Activated naive CD8-positive, alpha-beta T cell treated with anti-CD3 and anti-CD28 coated beads, Interleukin-2, amount 50 U/mL, for 24 hours (primary cell): Measurements from ENCODE around the gene GLI2.

ENCODE experiments used
- ATAC-seq: fragments of 150-1000 bp; cut with Tn5 transposase; one replicate; pipeline ENCODE4 v1.10.0; 2021
- DNase-seq: peaks from one replicate; pipeline ENCODE4 v3.0.0; 2021
- H3K27ac Mint-ChIP-seq: one replicate; pipeline ENCODE4 v1.8.0; 2021; ENCODE audit warnings: mild to moderate bottlenecking, mixed read lengths
- H3K27me3 Mint-ChIP-seq: one replicate; pipeline ENCODE4 v1.8.0; 2021; ENCODE audit warnings: mixed read lengths
- H3K36me3 Mint-ChIP-seq: one replicate; pipeline ENCODE4 v1.8.0; 2021; ENCODE audit warnings: low read depth, mixed read lengths
- H3K4me1 Mint-ChIP-seq: one replicate; pipeline ENCODE4 v1.8.0; 2021; ENCODE audit warnings: mixed read lengths
- H3K4me3 Mint-ChIP-seq: one replicate; pipeline ENCODE4 v1.8.0; 2021; ENCODE audit warnings: mild to moderate bottlenecking, moderate library complexity, mixed read lengths
- H3K9me3 Mint-ChIP-seq: one replicate; pipeline ENCODE4 v1.8.0; 2021; ENCODE audit warnings: mixed read lengths

The GLI2 gene

DNA sequence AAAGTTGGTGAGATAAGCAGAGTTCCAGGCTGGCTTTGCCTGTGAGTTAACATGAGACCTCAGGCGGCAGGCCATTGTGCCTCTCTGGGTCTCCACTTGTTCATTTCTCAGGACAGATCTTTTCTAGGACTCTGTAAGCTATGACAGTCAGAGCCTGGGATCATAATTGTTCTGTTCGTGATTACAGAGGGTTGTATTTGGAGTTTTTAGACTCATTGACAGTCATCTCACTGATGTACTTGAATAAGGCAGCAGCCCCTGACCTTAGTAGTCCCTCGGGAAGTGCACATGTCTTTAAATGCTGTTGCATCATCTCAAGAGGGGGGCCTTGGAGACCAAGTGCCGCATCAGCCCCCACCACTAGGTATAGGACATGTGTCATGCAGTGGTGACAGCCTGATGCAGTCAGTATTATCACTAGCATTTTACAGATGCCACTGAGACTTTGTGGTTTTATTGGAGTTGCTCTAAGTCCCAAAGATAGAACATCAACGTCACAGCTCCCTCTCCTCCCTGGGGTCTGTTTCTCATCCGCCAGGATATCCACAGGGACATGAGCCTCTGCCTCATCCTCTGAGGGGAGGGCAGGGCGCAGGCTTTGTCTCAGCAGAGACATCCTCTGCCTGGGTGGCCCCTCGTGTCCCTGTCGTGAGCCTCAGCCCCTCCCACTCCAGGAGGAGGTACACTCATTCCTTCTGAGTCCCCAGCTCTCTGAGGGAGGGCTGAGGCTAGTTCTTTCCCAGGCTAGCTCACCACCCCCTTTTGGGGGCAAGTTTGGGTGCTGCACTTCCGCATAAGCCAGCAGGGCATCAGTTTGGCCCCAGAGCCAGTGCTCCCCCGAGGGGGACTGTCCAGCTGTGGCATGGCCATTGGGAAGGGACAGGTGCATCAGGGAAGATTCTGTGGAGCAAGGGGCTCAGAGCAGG is 14.1 kb downstream of the GLI2 start:
- no peaks in the 10 kb centered on the region for H3K4me1 Mint-ChIP-seq
- no peak overlapping the region for H3K27ac Mint-ChIP-seq
- ATAC-seq (no peak), DNase-seq (no peak)
- H3K36me3 Mint-ChIP-seq, result no peaks in the 10 kb centered on the region
- peaks cover 6% of the 10 kb centered on the region for H3K27me3 Mint-ChIP-seq
- no peaks in the 10 kb centered on the region for H3K9me3 Mint-ChIP-seq
- H3K4me3 Mint-ChIP-seq, result no peak overlapping the region

DNA sequence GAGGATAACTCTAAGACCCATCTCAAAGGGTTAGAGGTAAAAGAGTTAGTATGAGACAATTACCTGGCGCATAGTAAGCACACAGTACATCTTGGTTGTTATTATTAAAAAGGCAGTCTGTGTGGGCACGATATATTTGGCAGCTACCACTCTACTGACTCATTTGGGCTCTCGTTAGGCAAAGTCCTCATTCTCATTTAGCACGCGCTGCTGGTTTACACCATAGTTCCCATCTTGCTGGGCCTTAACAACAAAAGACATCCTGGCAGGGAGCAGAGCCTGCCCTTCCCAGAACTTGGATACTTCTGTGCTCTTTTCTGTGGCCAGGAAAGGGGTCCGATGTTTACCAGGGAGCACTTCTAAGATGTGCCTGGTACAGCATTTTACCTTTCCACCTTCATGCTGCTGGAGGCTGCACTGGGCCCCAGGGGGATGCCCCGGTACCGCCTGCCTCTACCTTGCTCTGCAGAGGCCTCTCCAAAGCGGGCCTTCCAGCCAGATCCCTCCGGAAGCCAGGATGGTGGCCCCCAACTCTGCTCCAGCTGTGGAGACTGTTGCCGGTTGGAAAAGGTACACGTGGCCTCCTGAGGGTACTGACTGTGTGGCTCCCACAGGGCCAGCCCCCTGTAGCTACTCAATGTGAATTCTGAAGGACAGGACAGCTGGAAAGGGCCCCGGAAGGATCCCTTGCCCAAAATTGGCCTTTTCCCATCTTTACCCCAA is 15.0 kb downstream of the GLI2 start:
- Mint-ChIP-seq H3K4me3 (no peak overlapping the region), H3K36me3 (no peaks in the 10 kb centered on the region), H3K9me3 (no peaks in the 10 kb centered on the region), H3K27me3 (peaks cover 4% of the 10 kb centered on the region), H3K4me1 (no peaks in the 10 kb centered on the region), H3K27ac (no peak overlapping the region)
- no peak for DNase-seq
- no peak for ATAC-seq

DNA sequence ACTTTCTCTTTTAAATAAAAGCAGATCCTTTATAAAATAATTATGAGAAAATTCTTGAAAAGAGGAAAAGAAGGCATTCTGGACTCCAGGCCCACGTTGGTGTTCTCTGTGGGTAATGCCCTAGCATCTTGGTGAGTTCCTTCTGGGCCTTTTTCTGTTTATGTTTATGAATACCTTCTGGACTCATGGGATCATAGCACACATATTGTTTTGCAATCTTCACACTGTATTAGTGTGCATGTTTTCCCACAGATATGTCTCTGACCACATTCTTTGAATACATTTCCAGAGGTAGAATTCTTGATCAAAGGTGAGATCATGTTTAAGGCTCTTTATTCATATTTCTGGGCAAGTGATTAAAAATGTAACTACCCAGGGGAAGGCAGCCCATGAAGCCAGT is 15.9 kb downstream of the GLI2 start:
- H3K27ac Mint-ChIP-seq, result no peak overlapping the region
- no peaks in the 10 kb centered on the region for H3K9me3 Mint-ChIP-seq
- no peaks in the 10 kb centered on the region for H3K4me1 Mint-ChIP-seq
- H3K4me3 Mint-ChIP-seq, result no peak overlapping the region
- H3K27me3 Mint-ChIP-seq, result peaks cover 4% of the 10 kb centered on the region
- DNase-seq (no peak), ATAC-seq (no peak)
- H3K36me3 Mint-ChIP-seq, result no peaks in the 10 kb centered on the region

DNA sequence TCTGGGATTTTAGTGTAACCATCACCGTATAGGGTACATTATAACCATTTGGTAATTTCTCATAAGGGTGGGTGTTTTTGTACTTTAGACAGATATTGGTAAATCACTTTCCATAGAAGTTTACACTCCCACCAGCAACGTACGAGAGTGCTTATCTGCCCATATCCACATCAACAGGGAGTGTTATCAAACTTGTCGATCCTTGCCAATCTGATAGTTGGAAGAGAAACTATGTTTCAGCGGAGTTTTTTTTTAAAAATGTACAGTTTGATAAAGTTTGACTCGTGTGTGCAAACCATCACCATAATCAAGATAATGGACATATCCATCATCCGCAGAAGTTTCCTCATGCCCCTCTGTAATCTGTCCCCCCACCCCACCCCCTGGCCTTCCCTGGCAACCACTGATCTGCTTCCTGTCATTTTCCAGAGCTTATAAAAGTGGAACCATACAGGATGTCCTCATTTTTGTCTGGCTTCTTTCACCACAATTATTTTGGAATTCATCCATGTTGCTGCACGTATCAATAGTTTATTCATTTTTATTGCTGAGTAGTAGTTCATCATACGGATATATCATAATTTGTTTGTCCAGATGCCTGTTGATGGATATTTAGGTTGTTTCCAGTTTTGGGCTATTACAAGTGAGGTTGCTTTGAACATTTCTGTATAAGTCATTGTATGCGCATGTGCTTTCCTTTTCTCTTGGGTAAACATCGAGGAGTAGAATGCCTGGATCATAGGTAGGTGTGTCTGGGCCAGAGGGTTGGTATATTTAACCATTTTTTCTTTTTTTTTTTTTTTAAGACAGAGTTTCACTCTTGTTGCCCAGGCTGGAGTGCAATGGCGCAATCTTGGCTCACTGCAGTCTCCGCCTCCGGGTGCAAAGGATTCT is 18.6 kb downstream of the GLI2 start:
- no peak overlapping the region for H3K27ac Mint-ChIP-seq
- H3K9me3 Mint-ChIP-seq, result no peaks in the 10 kb centered on the region
- no peaks in the 10 kb centered on the region for H3K36me3 Mint-ChIP-seq
- H3K4me3 Mint-ChIP-seq, result no peak overlapping the region
- DNase-seq, result no peak
- ATAC-seq, result no peak
- H3K27me3 Mint-ChIP-seq, result peaks cover 8% of the 10 kb centered on the region
- no peaks in the 10 kb centered on the region for H3K4me1 Mint-ChIP-seq

DNA sequence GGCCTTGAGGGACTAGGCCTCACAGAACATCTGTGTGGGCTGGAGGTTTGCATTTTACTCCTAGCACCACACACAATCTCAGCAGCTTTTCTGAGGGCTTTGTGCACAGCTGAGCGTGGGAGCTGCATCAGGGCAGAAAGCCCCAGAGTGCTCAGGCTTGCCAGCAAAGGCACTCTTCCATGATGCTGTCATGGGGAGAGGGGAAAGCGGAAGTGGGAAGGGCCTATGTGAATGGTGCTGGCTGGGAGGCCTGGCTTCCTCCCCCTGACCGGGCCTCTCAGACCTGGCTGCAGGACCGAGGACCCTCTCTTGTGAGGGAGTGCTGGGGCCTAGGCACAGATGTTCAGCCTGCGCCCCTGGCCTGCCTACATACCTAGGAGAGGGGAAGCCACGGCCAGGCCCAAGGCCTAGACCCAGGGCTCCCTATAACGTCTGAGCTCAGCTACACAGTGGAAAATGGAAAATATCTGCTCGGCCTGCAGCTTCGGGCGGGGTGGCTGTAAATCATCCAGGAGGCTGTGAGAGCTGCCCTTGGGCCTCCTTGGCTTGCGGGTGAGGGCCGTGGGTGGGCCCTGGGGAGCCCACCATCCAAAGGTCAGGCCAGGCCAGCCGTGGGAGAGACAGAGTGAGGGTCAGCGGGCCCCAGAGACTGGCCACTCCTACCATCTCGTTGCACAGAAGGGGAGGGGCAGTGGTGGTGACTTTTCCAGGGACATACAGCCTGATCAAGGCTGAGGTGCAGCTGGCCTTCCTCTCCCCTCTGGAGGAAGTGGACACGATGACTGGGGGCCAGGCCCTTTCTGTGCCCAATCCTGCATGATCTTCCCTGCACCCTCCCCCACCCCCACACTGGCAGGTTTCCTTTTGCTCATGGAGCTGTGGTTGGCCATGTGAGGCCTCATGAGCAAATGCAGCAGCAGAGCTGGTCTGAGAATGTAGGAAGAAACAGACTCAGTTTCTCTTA is 22.8 kb downstream of the GLI2 start:
- Mint-ChIP-seq H3K4me1 (no peaks in the 10 kb centered on the region), H3K36me3 (no peaks in the 10 kb centered on the region)
- no peak for DNase-seq

DNA sequence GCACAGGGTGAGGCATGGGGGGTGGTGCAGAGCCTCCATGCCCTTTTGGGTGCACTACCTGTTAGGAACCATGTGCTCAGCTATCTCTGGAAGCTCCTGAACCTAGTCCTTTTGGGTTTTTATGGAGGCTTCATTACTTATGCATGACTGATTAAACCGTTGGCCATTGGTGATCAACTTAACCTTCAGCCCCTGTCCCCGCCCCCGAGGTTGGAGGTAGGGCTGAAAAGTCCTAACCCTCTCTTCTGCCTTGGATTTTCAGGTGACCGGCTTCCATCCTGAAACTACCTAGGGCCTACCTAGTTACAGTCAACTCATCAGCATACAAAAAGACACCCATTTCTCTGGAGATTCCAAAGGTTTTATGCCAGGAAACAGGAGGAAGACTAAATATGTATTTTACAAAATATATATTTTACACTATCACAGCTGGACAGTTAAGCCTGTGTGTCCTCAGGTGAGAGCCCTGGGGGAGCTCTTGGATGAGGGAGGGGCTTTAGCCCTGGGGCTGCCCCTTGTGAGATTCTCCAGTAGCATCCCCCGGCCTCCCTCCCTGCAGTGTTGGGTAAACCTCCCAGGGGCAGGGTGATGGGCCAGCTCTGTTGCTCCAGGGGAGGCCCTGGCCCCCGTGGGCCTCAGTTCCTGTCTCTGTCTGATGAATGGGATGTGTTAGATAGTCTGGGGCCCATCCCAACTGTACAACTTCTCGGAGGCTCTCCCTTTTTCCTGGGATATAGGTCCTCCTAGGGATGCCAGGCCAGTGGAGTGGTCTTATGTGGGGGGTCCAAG is 24.1 kb downstream of the GLI2 start:
- peaks cover 7% of the 10 kb centered on the region for H3K27me3 Mint-ChIP-seq
- ATAC-seq (no peak), DNase-seq (no peak)
- no peak overlapping the region for H3K4me3 Mint-ChIP-seq
- no peaks in the 10 kb centered on the region for H3K4me1 Mint-ChIP-seq
- no peak overlapping the region for H3K27ac Mint-ChIP-seq
- H3K36me3 Mint-ChIP-seq, result no peaks in the 10 kb centered on the region
- no peaks in the 10 kb centered on the region for H3K9me3 Mint-ChIP-seq

More for the DNA sequence above, 22.8 kb downstream of the GLI2 start:
- no peak overlapping the region for H3K27ac Mint-ChIP-seq
- no peaks in the 10 kb centered on the region for H3K9me3 Mint-ChIP-seq
- no peak for ATAC-seq
- H3K4me3 Mint-ChIP-seq, result no peak overlapping the region
- peaks cover 9% of the 10 kb centered on the region for H3K27me3 Mint-ChIP-seq

DNA sequence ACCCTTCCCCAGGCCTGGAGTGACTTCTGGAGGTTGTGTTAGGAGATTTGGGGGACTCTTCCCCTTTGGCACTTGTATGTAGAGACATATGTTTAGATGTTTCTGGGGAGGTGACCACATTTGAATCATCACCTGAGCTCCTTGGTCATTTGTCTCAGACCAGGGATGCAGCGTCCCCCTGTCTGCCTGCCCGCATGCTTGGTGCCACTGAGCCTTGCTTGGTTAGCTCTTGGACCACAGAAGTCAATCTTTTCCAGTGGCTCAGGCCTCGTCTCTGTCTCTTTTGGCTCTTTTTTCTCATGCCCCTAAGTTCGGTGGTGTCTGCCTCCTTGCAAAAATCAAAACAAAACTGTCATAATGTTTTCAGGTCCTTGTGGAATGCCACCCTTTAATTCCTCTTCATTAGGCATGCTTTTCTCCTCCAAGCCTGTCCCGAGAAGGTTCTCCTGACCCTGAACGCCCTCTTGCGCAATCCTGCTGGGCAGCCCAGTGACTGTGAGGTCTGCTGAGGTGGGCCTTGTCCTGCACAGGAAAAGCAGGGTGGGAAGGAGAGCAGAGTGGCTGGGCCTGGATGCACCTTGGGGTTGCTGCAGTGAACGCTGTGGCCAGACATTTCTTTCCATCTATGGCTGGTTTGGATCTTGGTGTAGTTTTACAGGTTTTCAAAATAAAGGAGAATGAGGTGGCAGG is 24.9 kb downstream of the GLI2 start:
- no peaks in the 10 kb centered on the region for H3K36me3 Mint-ChIP-seq
- no peaks in the 10 kb centered on the region for H3K9me3 Mint-ChIP-seq
- no peak overlapping the region for H3K4me3 Mint-ChIP-seq
- DNase-seq (no peak), ATAC-seq (no peak)
- H3K27me3 Mint-ChIP-seq, result peaks cover 8% of the 10 kb centered on the region
- no peak overlapping the region for H3K27ac Mint-ChIP-seq
- no peaks in the 10 kb centered on the region for H3K4me1 Mint-ChIP-seq

DNA sequence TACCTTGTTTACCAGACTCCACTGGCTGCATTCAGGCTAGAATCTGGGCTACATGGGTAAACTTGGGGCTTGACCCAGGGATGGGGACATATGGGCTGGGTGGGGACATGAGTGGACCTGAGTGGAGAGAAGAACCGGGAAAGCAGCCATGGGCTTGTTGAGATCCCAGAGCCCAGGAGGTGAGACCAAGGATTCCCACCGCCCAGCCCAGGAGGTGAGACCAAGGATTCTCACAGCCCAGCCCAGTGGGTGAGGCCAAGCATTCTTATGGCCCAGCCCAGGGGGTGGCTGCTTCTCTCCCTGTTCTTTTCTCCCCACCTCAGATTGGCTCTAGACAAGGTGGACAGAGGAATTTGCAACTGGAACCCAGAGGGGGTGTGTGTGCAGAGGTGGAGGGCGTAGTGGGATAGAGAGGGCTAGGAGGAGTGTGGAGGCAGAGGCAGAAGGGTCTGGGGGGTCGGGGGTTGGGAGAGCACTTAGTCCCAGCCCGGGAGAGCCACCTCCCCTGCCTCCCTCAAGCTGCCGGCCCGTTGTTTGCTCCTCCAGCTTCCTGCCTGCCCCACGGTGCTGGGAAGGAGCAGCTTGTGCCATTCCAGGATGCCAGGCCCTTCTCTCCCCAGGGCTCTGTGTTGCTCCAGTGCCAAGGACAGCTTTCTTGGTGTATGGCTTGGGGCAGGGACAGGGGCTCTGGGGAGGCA is 25.6 kb downstream of the GLI2 start:
- DNase-seq (no peak), ATAC-seq (no peak)
- no peak overlapping the region for H3K27ac Mint-ChIP-seq
- no peak overlapping the region for H3K4me3 Mint-ChIP-seq
- H3K27me3 Mint-ChIP-seq, result peaks cover 9% of the 10 kb centered on the region
- H3K4me1 Mint-ChIP-seq, result no peaks in the 10 kb centered on the region
- no peaks in the 10 kb centered on the region for H3K36me3 Mint-ChIP-seq
- H3K9me3 Mint-ChIP-seq, result no peaks in the 10 kb centered on the region

DNA sequence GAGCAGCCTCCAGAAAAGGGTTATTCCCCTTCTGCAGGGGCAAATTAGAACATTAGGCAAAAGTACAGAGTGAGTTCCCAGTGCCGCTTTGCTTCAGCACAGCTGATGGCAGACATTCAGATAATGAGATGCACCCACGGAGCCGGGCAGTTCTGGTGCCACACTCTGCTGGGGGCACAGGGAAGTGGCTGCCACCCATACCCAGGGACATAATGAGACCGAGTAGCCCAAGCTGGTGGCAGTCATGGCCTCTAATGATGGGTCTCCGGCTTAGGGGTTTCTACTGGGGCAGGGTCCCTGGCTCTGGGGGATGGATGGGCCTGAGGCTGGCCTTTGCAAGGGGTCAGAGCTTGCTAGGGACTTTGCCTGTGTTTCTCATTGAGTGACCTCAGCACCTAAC is 26.2 kb downstream of the GLI2 start:
- no peak for DNase-seq
- H3K9me3 Mint-ChIP-seq, result no peaks in the 10 kb centered on the region
- H3K4me1 Mint-ChIP-seq, result no peaks in the 10 kb centered on the region
- H3K27ac Mint-ChIP-seq, result no peak overlapping the region
- no peak overlapping the region for H3K4me3 Mint-ChIP-seq
- no peaks in the 10 kb centered on the region for H3K36me3 Mint-ChIP-seq
- H3K27me3 Mint-ChIP-seq, result peaks cover 7% of the 10 kb centered on the region
- ATAC-seq, result no peak

DNA sequence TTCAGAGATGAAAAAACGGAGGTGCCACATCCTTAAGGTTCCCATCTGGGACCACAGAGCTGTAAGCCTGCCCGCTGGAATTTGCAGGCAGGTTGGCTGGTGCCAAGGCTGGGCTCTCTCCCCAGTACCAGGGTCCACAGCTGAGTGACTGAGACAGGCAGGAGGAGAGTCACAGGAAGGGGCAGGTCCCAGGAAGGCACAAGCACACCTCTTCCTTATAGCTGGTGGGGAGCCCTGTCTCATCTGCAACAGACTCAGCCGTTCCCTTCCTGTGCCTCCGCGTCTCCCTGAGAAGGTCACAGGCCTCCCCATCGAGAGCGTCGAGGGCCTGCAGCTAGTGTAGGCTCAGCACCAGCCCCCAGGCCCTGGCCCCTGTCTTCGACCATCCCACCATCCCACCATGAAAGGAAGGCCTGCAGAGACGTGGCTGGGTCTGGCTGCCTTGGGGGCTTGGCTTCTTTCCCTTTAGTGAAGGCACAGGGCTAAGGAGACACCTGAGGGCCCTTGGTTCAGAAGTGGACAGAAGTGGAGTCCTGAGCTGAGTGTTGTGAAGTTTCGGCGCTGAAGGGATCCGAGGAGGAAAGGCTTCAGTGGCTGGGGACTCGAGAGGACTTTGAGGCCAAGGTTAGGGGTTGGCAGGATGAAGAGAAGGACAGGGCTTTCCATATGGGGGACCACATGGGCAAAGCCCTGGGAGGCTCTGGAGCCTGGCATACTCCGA is 26.8 kb downstream of the GLI2 start:
- Mint-ChIP-seq H3K27me3 (peaks cover 5% of the 10 kb centered on the region), H3K4me3 (no peak overlapping the region), H3K36me3 (no peaks in the 10 kb centered on the region), H3K9me3 (no peaks in the 10 kb centered on the region), H3K27ac (no peak overlapping the region), H3K4me1 (no peaks in the 10 kb centered on the region)
- ATAC-seq, result no peak
- DNase-seq, result no peak

DNA sequence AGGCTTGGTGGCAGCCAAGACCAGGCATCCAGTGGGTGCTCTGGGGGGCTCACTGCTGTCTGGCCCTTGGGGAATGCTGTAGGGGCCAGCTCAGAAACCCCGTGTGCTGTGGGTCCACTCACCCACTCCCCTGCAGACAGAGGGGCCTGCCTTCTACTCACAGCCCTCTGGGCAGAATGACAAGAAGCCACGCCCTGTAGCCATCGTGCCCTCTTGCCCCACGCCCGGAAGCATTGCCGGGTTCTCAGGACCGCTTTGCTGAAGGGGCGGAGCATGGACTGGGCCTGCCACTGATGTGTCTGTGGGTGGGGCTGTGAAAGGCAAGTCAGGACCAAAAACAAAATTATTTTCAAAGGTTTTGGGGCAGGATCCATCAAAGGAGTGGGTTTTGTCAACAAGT is 27.8 kb downstream of the GLI2 start:
- H3K27ac Mint-ChIP-seq, result no peak overlapping the region
- no peak for DNase-seq

DNA sequence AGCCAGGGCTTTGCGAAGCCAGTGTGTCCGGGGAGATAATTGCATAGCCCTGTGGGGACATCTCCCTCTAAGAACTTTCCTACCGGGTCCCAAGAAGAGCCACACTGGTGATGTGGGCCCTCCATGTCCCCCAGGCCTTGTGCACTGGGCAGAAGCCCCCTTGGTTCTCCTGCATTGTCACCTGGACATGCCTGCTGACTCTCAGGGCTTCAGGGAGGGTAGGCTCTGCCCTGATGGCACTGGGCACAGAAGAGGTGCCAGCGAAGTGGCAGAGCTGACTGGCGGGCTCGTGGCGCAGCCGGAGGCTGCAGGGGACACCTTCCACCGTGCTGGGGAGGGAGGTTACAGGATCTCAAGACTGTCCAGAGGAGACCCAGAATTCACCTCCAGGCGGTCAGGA is 28.3 kb downstream of the GLI2 start:
- DNase-seq (no peak), ATAC-seq (no peak)
- no peak overlapping the region for H3K27ac Mint-ChIP-seq
- no peaks in the 10 kb centered on the region for H3K4me1 Mint-ChIP-seq
- no peaks in the 10 kb centered on the region for H3K9me3 Mint-ChIP-seq
- no peak overlapping the region for H3K4me3 Mint-ChIP-seq
- H3K36me3 Mint-ChIP-seq, result no peaks in the 10 kb centered on the region
- H3K27me3 Mint-ChIP-seq, result peaks cover 5% of the 10 kb centered on the region

More for the DNA sequence above, 27.8 kb downstream of the GLI2 start:
- peaks cover 5% of the 10 kb centered on the region for H3K27me3 Mint-ChIP-seq
- ATAC-seq, result no peak
- H3K4me3 Mint-ChIP-seq, result no peak overlapping the region
- no peaks in the 10 kb centered on the region for H3K36me3 Mint-ChIP-seq
- no peaks in the 10 kb centered on the region for H3K9me3 Mint-ChIP-seq
- no peaks in the 10 kb centered on the region for H3K4me1 Mint-ChIP-seq
